Thymus (tissue), 11 donors: ENCODE results near the gene BAZ1A. TPM values are rescaled to one million over a fixed set of nuclear protein-coding genes. Genes with fewer than 3 reads are reported as not detected.
"Not testable (repeated sequence)": the region's sequence is repeated elsewhere in the genome, so short reads cannot be mapped to it uniquely, and the experiment has no call there.

Experiments used
- DNase-seq, 9 donors: peaks; one replicate each; pipeline ENCODE4 v3.0.0-alpha.2; 2013; ENCODE audit warnings: low spot score in 9 of 9, low read depth in 6 of 9, missing footprints in 1 of 9
- H3K27ac ChIP-seq, 2 donors: one replicate each; pipeline ENCODE4 v1.5.1; 2013; ENCODE audit warnings: control low read depth in 1 of 2, low read depth in 1 of 2, low read length in 1 of 2, mild to moderate bottlenecking in 1 of 2, moderate library complexity in 1 of 2
- H3K27me3 ChIP-seq, 2 donors: one replicate each; pipeline ENCODE4 v1.5.1; 2013; ENCODE audit warnings: low read length in 1 of 2; ENCODE audit not compliant: control insufficient read depth in 2 of 2, insufficient read depth in 1 of 2
- H3K36me3 ChIP-seq, 2 donors: one replicate each; pipeline ENCODE4 v1.5.1; 2013; ENCODE audit warnings: low read length in 1 of 2, mild to moderate bottlenecking in 1 of 2, moderate library complexity in 1 of 2; ENCODE audit not compliant: control insufficient read depth in 2 of 2, insufficient read depth in 2 of 2
- H3K4me1 ChIP-seq, 2 donors: one replicate each; pipeline ENCODE4 v1.5.1; 2013; ENCODE audit warnings: low read length in 2 of 2; ENCODE audit not compliant: control insufficient read depth in 2 of 2, insufficient read depth in 2 of 2
- H3K4me3 ChIP-seq, 2 donors: one replicate each; pipeline ENCODE4 v1.5.1; 2013; ENCODE audit warnings: low read length in 2 of 2, control low read depth in 1 of 2, mild to moderate bottlenecking in 1 of 2
- H3K9me3 ChIP-seq, 2 donors: one replicate each; pipeline ENCODE4 v1.5.1; 2013; ENCODE audit warnings: low read length in 1 of 2, mild to moderate bottlenecking in 1 of 2; ENCODE audit not compliant: control insufficient read depth in 2 of 2, insufficient read depth in 1 of 2
- whole genome bisulfite sequencing: extraction: QIAGEN DNeasy Blood & Tissue Kit; methylation state at CpG from one replicate; pipeline ENCODE4 v1.1.7; 2013; 5-methylcytosine and 5-hydroxymethylcytosine counted together
- polyA plus RNA-seq: library from polyadenylated mRNA; stranded (reverse); fragments of 200-250 nt; gene quantifications from one replicate; pipeline ENCODE4 v1.2.3, GENCODE V29; 2013
- total RNA-seq: library from RNA; stranded (reverse); fragments of 120-200 nt; gene quantifications from one replicate; pipeline ENCODE4 v1.2.4, GENCODE V29; 2013
- donor health status: healthy.

BAZ1A gene
- total and polyA plus RNA-seq, 2 donors = 41.2 to 45.6 TPM

DNA sequence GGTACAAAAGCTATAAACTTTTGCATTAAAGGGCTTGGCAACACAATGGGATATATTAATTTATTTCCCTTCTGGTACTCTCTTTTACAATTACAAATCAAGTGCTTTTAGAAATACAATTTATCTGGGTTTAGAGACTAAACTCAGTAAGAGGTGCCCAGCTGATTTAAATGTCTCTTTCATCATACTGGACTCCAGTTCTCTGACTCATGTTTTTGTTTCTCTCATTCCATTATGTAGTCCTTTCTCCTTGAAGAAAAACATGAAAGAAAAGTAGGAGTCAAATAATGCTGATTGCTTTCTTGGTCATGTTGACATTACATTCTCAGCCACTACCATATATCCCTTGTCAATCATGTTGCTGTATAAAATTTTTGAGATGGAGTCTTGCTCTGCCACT is 124.5 kb downstream of the BAZ1A start:
- H3K9me3 ChIP-seq = no peaks in the 10 kb centered on the region
- H3K4me3 ChIP-seq = no peak overlapping the region
- no peaks in the 10 kb centered on the region for H3K27me3 ChIP-seq
- H3K4me1 ChIP-seq = no peaks in the 10 kb centered on the region
- peaks cover 3 to 9% of the 10 kb centered on the region in 2 donors for H3K36me3 ChIP-seq
- DNase-seq = no peak
- H3K27ac ChIP-seq = no peak overlapping the region

DNA sequence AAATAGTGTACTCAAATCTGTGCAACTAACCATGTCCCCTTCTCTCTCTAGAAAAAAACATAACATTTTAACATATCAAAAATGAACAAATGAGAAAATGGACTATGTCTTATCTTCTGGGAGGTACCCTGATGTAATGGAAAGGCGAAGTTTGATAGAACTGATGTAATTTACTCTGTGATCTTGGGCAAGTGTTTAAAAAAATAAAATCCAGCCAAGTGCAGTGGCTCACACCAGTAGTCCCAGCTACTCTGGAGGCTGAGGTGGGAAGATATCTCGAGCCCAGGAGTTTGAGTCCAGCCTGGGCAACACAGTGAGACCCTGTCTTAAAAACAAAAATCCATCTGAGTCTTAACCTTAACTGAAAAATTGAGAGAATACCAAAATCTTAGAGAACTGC is 124.9 kb downstream of the BAZ1A start:
- H3K27ac ChIP-seq = no peak overlapping the region
- H3K4me3 ChIP-seq = no peak overlapping the region
- H3K4me1 ChIP-seq = no peaks in the 10 kb centered on the region
- DNase-seq = no peak
- no peaks in the 10 kb centered on the region for H3K27me3 ChIP-seq
- no peaks in the 10 kb centered on the region for H3K9me3 ChIP-seq
- 98% methylated on average over 2 of the region's 2 CpGs for WGBS
- H3K36me3 ChIP-seq = peaks cover 3 to 9% of the 10 kb centered on the region in 2 donors

GRCh38 chr14:34749408-34749807 is 125.8 kb downstream of the BAZ1A start:
- Histone ChIP-seq H3K9me3 (no peaks in the 10 kb centered on the region), H3K4me1 (no peaks in the 10 kb centered on the region), H3K4me3 (no peak overlapping the region), H3K27ac (no peak overlapping the region), H3K27me3 (no peaks in the 10 kb centered on the region), H3K36me3 (peaks cover 3 to 9% of the 10 kb centered on the region in 2 donors)
- WGBS = 98% methylated on average over 6 of the region's 6 CpGs
- no peak for DNase-seq

- WGBS = 94% methylated on average over 8 of the region's 8 CpGs
- Histone ChIP-seq H3K4me1 (no peaks in the 10 kb centered on the region), H3K9me3 (no peaks in the 10 kb centered on the region), H3K27me3 (no peaks in the 10 kb centered on the region), H3K4me3 (no peak overlapping the region), H3K36me3 (no peaks in the 10 kb centered on the region), H3K27ac (no peak overlapping the region)
- DNase-seq = no peak
Measured at GRCh38 chr14:34742270-34743115, 132.7 kb downstream of the BAZ1A start.

GRCh38 chr14:34741840-34742239 is 133.3 kb downstream of the BAZ1A start:
- Histone ChIP-seq H3K36me3 (no peaks in the 10 kb centered on the region), H3K4me3 (no peak overlapping the region), H3K27me3 (no peaks in the 10 kb centered on the region), H3K9me3 (no peaks in the 10 kb centered on the region), H3K27ac (no peak overlapping the region), H3K4me1 (no peaks in the 10 kb centered on the region)
- WGBS = 16% methylated on average over 1 of the region's 1 CpG
- peak in 2 of 9 donors; percentile 7 to 23 for DNase-seq

GRCh38 chr14:34740139-34740538 is 135.0 kb downstream of the BAZ1A start:
- 94% methylated on average over 6 of the region's 6 CpGs for WGBS
- not testable (repeated sequence) for H3K4me3 ChIP-seq, H3K27me3 ChIP-seq, H3K27ac ChIP-seq, DNase-seq, H3K4me1 ChIP-seq, H3K36me3 ChIP-seq, H3K9me3 ChIP-seq

- H3K27ac ChIP-seq, DNase-seq, H3K27me3 ChIP-seq, H3K36me3 ChIP-seq, H3K4me1 ChIP-seq, H3K4me3 ChIP-seq, H3K9me3 ChIP-seq: not testable (repeated sequence)
- WGBS = 97% methylated on average over 4 of the region's 4 CpGs
Measured at GRCh38 chr14:34737079-34737478, 138.1 kb downstream of the BAZ1A start.

DNA sequence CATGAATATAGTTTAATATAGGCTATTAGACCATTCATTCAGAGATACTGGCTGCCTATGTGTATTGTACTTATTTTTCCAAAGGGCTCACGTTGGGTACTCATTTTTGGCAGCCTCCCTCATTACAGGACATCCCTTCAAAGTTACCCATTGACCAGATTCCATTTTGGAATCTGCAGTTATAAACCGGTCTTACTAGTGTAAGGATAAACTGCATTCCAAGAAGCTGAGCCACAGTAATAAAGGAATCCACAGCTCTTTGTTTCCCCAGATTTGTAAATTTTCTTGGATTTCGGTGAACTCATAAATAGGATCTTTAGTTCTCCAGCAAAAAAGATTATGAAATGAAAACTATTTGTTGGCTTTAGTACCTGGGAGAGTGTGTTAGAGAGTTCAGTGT is 141.9 kb downstream of the BAZ1A start:
- no peak for DNase-seq
- Histone ChIP-seq H3K4me3 (no peak overlapping the region), H3K4me1 (no peaks in the 10 kb centered on the region), H3K36me3 (no peaks in the 10 kb centered on the region), H3K27ac (no peak overlapping the region), H3K27me3 (no peaks in the 10 kb centered on the region), H3K9me3 (no peaks in the 10 kb centered on the region)
- WGBS = 98% methylated on average over 3 of the region's 3 CpGs

DNA sequence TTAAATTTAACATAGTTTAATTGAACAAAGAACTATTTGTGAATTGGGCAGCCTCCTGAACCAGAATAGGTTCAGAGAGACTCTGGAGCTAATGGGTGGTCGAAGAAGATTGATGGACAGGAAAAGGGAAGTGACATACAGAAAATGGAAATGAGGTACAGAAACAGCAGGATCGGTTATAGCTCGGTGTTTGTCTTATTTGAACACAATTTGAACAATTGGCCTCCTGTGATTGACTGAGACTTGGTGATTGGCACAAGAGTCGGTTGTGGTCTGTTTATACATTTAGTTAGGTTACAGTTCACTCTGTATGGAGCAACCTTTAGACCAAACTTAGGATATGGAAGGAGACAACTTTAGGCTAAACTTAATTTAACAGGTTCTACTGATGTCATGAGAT is 142.4 kb downstream of the BAZ1A start:
- H3K27me3 ChIP-seq = no peaks in the 10 kb centered on the region
- no peaks in the 10 kb centered on the region for H3K9me3 ChIP-seq
- H3K4me1 ChIP-seq = no peaks in the 10 kb centered on the region
- 77% methylated on average over 4 of the region's 4 CpGs for WGBS
- H3K27ac ChIP-seq = no peak overlapping the region
- DNase-seq = no peak
- no peak overlapping the region for H3K4me3 ChIP-seq
- no peaks in the 10 kb centered on the region for H3K36me3 ChIP-seq
